ENCODE measurements around the gene PRCC.

DNA sequence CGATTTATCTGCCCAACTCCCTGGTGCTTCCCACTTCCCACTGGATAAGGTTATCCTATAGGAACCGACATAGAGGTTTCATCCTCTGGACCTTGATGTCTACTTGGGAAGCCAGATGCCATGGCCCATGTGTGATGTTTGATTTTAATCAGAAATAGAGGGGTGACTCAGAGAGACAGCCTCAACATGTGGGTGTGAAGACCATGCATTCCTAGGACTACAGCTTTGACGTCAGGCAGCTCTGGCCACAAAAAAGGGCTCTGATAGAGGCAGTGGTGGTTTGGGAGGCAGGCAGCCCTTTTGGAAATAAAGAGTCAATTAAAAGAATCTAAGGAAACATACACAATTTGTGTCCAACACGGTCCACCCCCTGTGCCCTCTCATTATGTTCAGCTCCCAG, 54.5 kb downstream of the PRCC start:
- TF ChIP-seq, protein P1, sequence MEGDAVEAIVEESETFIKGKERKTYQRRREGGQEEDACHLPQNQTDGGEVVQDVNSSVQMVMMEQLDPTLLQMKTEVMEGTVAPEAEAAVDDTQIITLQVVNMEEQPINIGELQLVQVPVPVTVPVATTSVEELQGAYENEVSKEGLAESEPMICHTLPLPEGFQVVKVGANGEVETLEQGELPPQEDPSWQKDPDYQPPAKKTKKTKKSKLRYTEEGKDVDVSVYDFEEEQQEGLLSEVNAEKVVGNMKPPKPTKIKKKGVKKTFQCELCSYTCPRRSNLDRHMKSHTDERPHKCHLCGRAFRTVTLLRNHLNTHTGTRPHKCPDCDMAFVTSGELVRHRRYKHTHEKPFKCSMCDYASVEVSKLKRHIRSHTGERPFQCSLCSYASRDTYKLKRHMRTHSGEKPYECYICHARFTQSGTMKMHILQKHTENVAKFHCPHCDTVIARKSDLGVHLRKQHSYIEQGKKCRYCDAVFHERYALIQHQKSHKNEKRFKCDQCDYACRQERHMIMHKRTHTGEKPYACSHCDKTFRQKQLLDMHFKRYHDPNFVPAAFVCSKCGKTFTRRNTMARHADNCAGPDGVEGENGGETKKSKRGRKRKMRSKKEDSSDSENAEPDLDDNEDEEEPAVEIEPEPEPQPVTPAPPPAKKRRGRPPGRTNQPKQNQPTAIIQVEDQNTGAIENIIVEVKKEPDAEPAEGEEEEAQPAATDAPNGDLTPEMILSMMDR (IDR thresholded peaks at IDR 0.05), result no peak
- no peak for TF ChIP-seq EP300 (IDR thresholded peaks at IDR 0.05)
